Right cardiac atrium (tissue), 5 donors: ENCODE results near the gene TPPP3. TPM values are rescaled to one million over a fixed set of nuclear protein-coding genes. Genes with fewer than 3 reads are reported as not detected.
"Not testable (repeated sequence)": the region's sequence is repeated elsewhere in the genome, so short reads cannot be mapped to it uniquely, and the experiment has no call there.

Experiments used
- ATAC-seq, 2 donors: fragments of 200-7000 bp; cut with Tn5 transposase; one replicate each; pipeline versions ENCODE4 v1.8.0 to v1.9.1; 2020; ENCODE audit warnings: moderate library complexity in 2 of 2, mild to moderate bottlenecking in 1 of 2
- DNase-seq, 3 donors: peaks; one replicate each; pipeline ENCODE4 v3.0.0-alpha.2; 2020
- H3K27ac ChIP-seq: one replicate; pipeline ENCODE4 v1.5.1; 2013; ENCODE audit warnings: mild to moderate bottlenecking, low read length, control low read depth, moderate library complexity
- H3K27me3 ChIP-seq: one replicate; pipeline ENCODE4 v1.6.1; 2013; ENCODE audit not compliant: control insufficient read depth, insufficient read depth
- H3K4me1 ChIP-seq: one replicate; pipeline ENCODE4 v1.6.1; 2013; ENCODE audit warnings: low read length; ENCODE audit not compliant: control insufficient read depth, insufficient read depth
- H3K4me3 ChIP-seq: one replicate; pipeline ENCODE4 v1.5.1; 2013; ENCODE audit warnings: low read length, control low read depth
- H3K9me3 ChIP-seq: one replicate; pipeline ENCODE4 v1.6.1; 2013; ENCODE audit warnings: low read length; ENCODE audit not compliant: control insufficient read depth
- WGBS: extraction: QIAGEN DNeasy Blood & Tissue Kit; methylation state at CpG from one replicate; pipeline ENCODE4 v1.1.7; 2013; 5-methylcytosine and 5-hydroxymethylcytosine counted together
- intact Hi-C, 4 donors: fragments of 100-400 bp; cut with DNase I; formaldehyde crosslinking; loops; one replicate each; pipeline versions ENCODE4 v1.11.0 to v1.14.0; 2022 to 2023
- polyA plus RNA-seq: library from polyadenylated mRNA; stranded (reverse); fragments of 200-250 nt; gene quantifications from one replicate; pipeline ENCODE4 v1.2.3, GENCODE V29; 2013
- total RNA-seq, 4 donors: library from RNA; stranded (reverse); fragmentation: NEBNext Ultra II Directional; extraction: Animal tissue kit (Norgen Biotek cat#: 25700); gene quantifications; one replicate each; pipeline ENCODE4 v1.2.1, GENCODE V29; 2021
- donor health status: healthy with polysubstance abuse.
- donor health status: DM: no; HTN: yes; CAD: no.
- donor health status: DM: no; HTN: no; CAD: no.
- donor health status: DM: no; HTN: yes; CAD: no; lungs with severe emphysema.
- donor health status: DM: yes; HTN: yes; CAD: no.

The TPPP3 gene
- total and polyA plus RNA-seq, 5 donors, result 21.9 to 183 (median 42.0) TPM

DNA sequence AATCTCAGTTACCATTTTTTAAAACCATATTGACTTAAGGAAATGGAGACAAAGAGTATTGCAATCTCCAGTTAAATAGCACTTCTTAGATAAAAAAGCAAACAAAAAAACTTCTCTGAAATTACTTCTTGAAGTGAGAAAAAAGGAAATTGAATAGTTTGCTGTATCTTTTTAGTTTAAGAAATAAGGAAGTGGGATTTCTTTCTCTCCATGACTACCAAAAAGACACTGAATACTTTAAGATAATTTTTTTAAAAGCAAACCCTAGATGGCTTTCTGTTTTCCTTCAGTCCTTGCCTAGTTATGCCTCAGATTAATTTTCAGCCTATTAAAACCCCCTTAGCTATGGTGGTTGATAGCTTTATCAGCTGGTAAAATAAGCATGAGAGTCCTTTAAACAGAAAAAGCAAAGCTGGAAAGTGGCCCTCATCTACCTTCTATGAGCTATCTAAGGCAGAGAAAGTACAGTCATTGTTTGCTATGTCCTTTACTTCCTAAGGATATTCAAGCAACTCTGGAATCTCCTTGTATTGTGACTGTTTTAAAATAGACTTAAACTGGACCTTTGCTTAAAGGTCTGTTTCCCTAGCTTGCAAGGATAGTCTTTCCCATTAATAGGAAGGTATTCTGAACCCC lies 28.6 kb downstream of the TPPP3 start:
- Histone ChIP-seq H3K27me3 (no peaks in the 10 kb centered on the region), H3K27ac (no peak overlapping the region), H3K4me1 (no peaks in the 10 kb centered on the region), H3K4me3 (no peak overlapping the region), H3K9me3 (no peaks in the 10 kb centered on the region)
- DNase-seq (no peak), ATAC-seq (peak in 1 of 2 donors; percentile 71)
- intact Hi-C loops, result no loop called here

DNA sequence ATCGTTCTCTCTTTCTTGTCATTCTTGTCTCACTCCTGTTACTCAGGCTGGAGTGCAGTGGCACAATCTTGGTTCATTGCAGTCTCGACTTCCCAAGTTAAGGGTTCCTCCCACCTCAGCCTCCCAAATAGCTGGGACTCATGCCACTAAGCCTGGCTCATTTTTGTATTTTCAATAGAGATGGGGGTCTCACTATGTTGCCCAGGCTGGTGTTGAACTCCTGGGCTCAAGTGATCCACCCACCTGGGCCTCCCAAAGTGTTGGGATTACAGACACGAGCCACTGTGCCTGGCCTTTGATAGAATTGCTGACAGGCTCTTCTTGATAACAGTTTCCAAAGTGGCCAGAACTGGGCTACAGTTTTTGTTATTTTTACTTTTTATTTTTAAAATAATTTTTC lies 32.3 kb downstream of the TPPP3 start:
- Histone ChIP-seq H3K27ac (no peak overlapping the region), H3K27me3 (no peaks in the 10 kb centered on the region), H3K4me3 (no peak overlapping the region), H3K9me3 (no peaks in the 10 kb centered on the region), H3K4me1 (no peaks in the 10 kb centered on the region)
- ATAC-seq (no peak), DNase-seq (no peak)
- intact Hi-C loops, result no loop called here
- 61% methylated on average over 3 of the region's 3 CpGs for WGBS

DNA sequence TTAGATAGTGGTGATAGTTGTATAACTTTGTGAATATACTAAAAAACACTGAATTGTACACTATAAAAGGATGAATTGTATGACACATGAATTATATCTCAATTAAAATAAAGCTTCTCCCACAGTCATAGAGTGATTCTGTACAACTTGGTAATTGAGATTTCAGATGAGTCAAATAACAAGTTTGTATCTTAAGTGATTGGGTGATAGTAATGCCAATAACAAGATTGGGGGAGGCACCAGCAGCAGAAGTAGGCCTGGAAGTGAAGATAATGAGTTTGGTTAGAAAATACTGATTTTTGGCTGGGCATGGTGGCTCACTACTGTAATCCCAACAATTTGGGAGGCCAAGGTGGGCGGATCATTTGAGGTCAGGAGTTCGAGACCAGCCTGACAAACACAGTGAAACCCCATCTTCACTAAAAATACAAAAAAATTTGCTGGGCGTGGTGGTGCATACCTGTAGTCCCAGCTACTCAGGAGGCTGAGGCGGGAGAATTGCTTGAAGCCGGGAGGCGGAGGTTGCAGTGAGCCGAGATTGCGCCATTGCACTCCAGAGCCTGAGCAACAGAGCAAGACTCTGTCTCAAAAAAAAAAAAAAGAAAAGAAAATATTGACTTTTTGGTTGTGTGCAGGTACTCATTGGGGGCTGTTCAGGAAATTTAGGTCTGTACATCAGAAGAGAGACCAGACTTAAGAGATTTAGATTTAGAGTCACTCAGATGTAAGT lies 33.6 kb downstream of the TPPP3 start:
- intact Hi-C loops, result not testable (repeated sequence)

DNA sequence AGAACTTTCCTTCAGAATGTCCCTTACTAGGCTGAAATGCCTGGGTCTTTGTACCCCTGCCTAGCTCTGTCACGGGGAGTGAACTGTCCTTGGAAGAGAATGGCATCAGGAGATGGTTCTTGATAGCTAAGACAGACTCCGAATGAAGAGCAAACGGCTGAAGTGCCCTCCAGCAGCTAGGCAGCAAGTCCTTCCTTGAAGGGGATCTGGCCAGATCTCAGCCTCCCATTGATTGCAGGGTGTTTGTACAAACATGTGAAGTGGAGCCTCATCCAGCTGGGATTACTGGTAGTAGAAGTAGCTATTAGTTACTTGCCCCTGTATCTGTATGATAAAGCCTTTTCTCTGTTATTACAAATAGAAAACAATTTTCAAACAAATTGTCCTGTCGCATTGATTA lies 35.7 kb downstream of the TPPP3 start:
- 70% methylated on average over 4 of the region's 4 CpGs for WGBS
- no peaks in the 10 kb centered on the region for H3K4me1 ChIP-seq
- intact Hi-C loops, result no loop called here
- H3K27ac ChIP-seq, result no peak overlapping the region
- no peak overlapping the region for H3K4me3 ChIP-seq
- ATAC-seq (no peak), DNase-seq (no peak)
- H3K27me3 ChIP-seq, result no peaks in the 10 kb centered on the region
- no peaks in the 10 kb centered on the region for H3K9me3 ChIP-seq

More for the DNA sequence above, 33.6 kb downstream of the TPPP3 start:
- H3K27ac ChIP-seq, H3K4me3 ChIP-seq, H3K4me1 ChIP-seq, H3K27me3 ChIP-seq, DNase-seq, H3K9me3 ChIP-seq, ATAC-seq: not testable (repeated sequence)
- WGBS, result 96% methylated on average over 8 of the region's 8 CpGs

DNA sequence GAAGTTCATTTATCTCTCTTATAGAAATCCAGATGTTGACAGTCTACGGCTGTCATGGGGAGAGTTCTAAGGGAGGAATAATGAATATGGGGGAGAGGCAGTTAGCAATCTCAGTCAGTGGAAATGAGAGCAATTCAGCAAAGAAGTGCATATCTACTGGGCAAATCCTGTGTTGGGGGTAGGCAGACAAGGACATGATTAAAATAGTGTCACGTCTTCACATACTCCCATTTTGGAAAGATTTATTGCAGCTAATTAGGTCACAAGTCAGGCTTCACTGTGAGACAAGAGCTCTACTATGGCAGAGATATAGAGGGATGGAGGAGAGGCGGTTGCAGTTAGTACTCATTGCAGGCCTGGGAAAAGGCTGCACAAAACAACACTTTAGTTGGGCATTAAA lies 36.9 kb downstream of the TPPP3 start:
- ATAC-seq, result no peak
- intact Hi-C loops, result no loop called here
- 62% methylated on average over 3 of the region's 3 CpGs for WGBS

DNA sequence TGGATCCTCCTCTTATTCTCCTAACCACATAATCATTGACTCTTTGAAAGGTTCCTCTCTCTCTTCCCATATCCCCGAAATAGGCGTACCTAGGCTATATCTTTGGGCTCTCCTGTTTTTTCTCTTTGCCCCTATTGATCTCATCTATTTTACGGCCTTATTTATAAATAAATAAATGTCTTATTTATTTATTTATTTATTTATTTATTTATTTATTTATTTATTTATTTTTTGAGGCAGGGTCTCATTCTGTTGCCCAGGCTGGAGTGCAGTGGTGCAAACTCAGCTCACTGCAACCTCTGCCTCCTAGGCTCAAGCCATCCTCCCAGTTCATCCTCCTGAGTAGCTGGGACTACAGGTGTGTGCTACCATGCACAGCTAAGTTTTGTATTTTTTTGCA lies 40.8 kb downstream of the TPPP3 start:
- DNase-seq, H3K4me3 ChIP-seq, H3K9me3 ChIP-seq, H3K4me1 ChIP-seq, H3K27me3 ChIP-seq, ATAC-seq, intact Hi-C loops, H3K27ac ChIP-seq: not testable (repeated sequence)
- 94% methylated on average over 3 of the region's 3 CpGs for WGBS

More for the DNA sequence above, 36.9 kb downstream of the TPPP3 start:
- no peak for DNase-seq
- no peaks in the 10 kb centered on the region for H3K9me3 ChIP-seq
- H3K27ac ChIP-seq, result no peak overlapping the region
- H3K4me3 ChIP-seq, result no peak overlapping the region
- no peaks in the 10 kb centered on the region for H3K27me3 ChIP-seq
- no peaks in the 10 kb centered on the region for H3K4me1 ChIP-seq

DNA sequence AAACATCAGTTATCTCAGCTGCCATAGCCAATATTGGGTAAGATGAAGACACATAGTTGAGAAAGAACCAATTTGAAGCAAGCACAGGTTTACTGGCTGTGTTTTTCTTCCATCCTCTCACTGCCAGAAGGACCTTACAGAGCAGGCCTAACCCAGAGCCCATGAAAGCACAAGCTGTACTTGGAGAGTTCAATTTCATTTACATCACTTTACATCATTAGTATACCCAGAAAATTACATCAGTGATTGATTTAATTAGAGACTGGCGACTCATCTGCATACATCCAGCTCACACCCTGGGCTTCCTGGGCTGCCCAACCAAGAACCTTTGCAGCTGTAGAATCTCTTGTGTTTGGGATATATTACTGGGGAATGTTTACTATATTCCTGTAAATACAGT lies 43.0 kb downstream of the TPPP3 start:
- Histone ChIP-seq H3K27me3 (no peaks in the 10 kb centered on the region), H3K9me3 (no peaks in the 10 kb centered on the region), H3K27ac (no peak overlapping the region), H3K4me3 (no peak overlapping the region), H3K4me1 (no peaks in the 10 kb centered on the region)
- no peak for ATAC-seq
- no peak for DNase-seq
- 94% methylated on average over 1 of the region's 1 CpG for WGBS
- intact Hi-C loops, result no loop called here

DNA sequence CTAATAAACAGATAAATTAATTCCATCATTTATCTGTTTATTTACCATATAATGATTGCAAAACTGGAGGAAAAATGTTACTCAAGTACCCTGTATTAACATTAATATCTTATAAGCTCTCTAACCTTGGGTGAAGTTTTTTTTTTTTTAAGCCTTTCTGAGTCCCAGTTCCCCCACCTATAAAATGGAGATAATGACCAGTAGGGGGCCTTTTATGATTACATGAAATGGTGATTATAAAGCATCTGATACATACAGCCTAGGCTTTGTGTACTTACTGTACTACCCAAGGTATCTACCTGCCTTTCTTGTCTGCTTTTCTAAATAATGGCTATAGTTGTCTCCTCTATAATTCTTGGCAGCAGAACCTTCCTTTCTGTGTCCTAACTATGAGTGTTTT lies 44.1 kb downstream of the TPPP3 start:
- no peak for DNase-seq
- Histone ChIP-seq H3K4me3 (no peak overlapping the region), H3K27ac (no peak overlapping the region), H3K9me3 (no peaks in the 10 kb centered on the region), H3K4me1 (no peaks in the 10 kb centered on the region), H3K27me3 (no peaks in the 10 kb centered on the region)
- ATAC-seq, result no peak
- intact Hi-C loops, result no loop called here

DNA sequence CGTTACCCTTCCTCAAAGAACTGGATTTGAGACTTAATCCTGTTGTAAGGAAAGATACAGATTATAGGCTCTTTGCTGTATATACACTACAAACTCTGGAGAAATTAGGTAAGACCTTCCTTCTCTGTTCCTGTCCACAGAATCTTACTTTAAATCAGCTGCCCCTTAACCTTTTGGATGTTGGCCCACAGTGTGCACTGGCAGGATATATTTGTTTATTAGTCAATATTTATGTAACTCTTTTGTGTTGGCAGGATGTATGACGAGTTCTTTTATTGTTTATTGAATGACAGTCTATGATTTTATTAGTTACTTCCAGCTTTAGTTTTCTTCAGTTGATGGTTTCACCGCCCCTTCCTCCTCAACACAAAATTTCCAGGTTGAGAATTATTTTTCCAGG lies 47.0 kb downstream of the TPPP3 start:
- intact Hi-C loops, result no loop called here
- ATAC-seq, result no peak

DNA sequence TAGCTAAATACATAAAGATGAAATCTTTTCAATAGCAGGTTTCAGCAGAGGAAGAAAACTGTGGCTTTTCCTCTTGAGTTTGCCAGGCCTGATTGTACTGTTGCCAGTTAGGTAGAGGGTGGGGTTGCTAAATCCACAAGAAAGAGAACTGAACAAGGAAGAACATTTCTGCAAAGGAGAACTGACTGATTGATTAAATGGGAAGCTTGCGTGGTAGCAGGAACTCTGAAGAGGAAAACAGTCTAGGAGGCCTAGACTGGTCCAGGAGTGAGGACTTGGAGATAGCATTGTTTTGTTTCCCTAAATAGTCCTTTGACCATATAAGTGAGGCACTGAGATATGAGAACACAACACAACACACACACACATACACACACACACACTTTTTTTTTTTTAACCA lies 47.9 kb downstream of the TPPP3 start:
- H3K27me3 ChIP-seq, result no peaks in the 10 kb centered on the region
- no peaks in the 10 kb centered on the region for H3K9me3 ChIP-seq
- no peak overlapping the region for H3K4me3 ChIP-seq
- WGBS, result 70% methylated on average over 1 of the region's 1 CpG
- ATAC-seq (no peak), DNase-seq (no peak)
- H3K4me1 ChIP-seq, result no peaks in the 10 kb centered on the region
- intact Hi-C loops, result no loop called here
- peak overlapping the region; percentile 37 for H3K27ac ChIP-seq

More for the DNA sequence above, 47.0 kb downstream of the TPPP3 start:
- Histone ChIP-seq H3K27ac (no peak overlapping the region), H3K4me3 (no peak overlapping the region), H3K4me1 (no peaks in the 10 kb centered on the region), H3K9me3 (no peaks in the 10 kb centered on the region), H3K27me3 (no peaks in the 10 kb centered on the region)
- WGBS, result 70% methylated on average over 3 of the region's 3 CpGs
- DNase-seq, result no peak

DNA sequence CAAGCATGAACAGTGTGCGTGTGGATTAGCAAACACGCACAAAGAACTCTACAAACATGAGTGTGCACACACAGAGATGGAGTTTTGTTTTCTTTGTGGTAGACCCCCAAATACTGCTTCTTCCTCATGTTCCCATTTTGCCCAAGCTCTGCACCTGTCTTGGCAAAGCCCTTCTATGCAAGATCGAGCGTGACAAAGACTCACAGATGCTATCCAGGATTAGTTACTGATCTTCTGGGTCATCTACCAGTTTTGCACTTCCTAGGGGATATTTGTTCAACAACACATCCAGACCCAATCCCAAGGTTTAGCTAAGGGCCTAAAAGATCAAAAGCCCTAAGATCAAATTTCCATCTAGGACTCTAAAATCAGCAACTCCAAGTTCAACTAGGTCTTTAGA lies 50.7 kb downstream of the TPPP3 start:
- Histone ChIP-seq H3K27ac (no peak overlapping the region), H3K4me1 (no peaks in the 10 kb centered on the region), H3K27me3 (no peaks in the 10 kb centered on the region), H3K9me3 (no peaks in the 10 kb centered on the region), H3K4me3 (no peak overlapping the region)
- intact Hi-C loops, result no loop called here
- DNase-seq (no peak), ATAC-seq (no peak)
- WGBS, result 88% methylated on average over 4 of the region's 4 CpGs
